ENCODE measurements around the gene DGCR6L.
"Not testable (repeated sequence)": the region's sequence is repeated elsewhere in the genome, so short reads cannot be mapped to it uniquely, and the experiment has no call there.

GRCh38 chr22:20306646-20307447 lies 13.0 kb downstream of the DGCR6L start:
- TF ChIP-seq CTCF (conservative IDR thresholded peaks at IDR 0.05 in 1 of 2, IDR thresholded peaks at IDR 0.05 in 1 of 2; ENCODE audit: low read depth in 1 of 2, low read length in 2 of 2); EZH2 (IDR thresholded peaks at IDR 0.05; ENCODE audit: low read length, missing control alignments): not testable (repeated sequence)

All from fibroblast of lung (primary cell).